Smooth muscle cell (in vitro differentiated cells): ENCODE measurements around the gene SORCS2. TPM values are rescaled to one million over a fixed set of nuclear protein-coding genes. Genes with fewer than 3 reads are reported as not detected.

Source experiments
- DNase-seq: peaks from one replicate; lab custom pipeline; 2025; ENCODE audit not compliant: unreplicated experiment; lab: John Stamatoyannopoulos, UW
- H2AFZ ChIP-seq: fragments of 200-600 bp; sonication (generic); 2 replicates; pipeline ENCODE4 v1.6.0; 2016; ENCODE audit warnings: antibody characterized with exemption, low read depth, mild to moderate bottlenecking
- H3F3A ChIP-seq: fragments of 200-600 bp; sonication (generic); 2 replicates; pipeline ENCODE4 v1.6.0; 2017; ENCODE audit warnings: antibody characterized with exemption, low read depth
- H3K27ac ChIP-seq: fragments of 200-600 bp; sonication (generic); 2 replicates; pipeline ENCODE4 v1.5.1; 2016; ENCODE audit warnings: low read depth, mild to moderate bottlenecking
- H3K27me3 ChIP-seq: fragments of 200-600 bp; sonication (generic); 2 replicates; pipeline ENCODE4 v1.6.1; 2016; ENCODE audit warnings: low read depth, mild to moderate bottlenecking
- H3K36me3 ChIP-seq: fragments of 200-600 bp; sonication (generic); 2 replicates; pipeline ENCODE4 v1.5.1; 2016; ENCODE audit warnings: low read depth
- H3K4me1 ChIP-seq: fragments of 200-600 bp; sonication (generic); 2 replicates; pipeline ENCODE4 v1.5.1; 2016; ENCODE audit warnings: low read depth
- H3K4me2 ChIP-seq: fragments of 200-600 bp; sonication (generic); 2 replicates; pipeline ENCODE4 v1.6.0; 2016; ENCODE audit warnings: mild to moderate bottlenecking
- H3K4me3 ChIP-seq: fragments of 200-600 bp; sonication (generic); 2 replicates; pipeline ENCODE4 v1.5.1; 2016; ENCODE audit warnings: mild to moderate bottlenecking
- H3K79me2 ChIP-seq: fragments of 200-600 bp; sonication (generic); 2 replicates; pipeline ENCODE4 v1.6.0; 2016; ENCODE audit warnings: low read depth, mild to moderate bottlenecking
- H3K9ac ChIP-seq: fragments of 200-600 bp; sonication (generic); 2 replicates; pipeline ENCODE4 v1.6.0; 2016; ENCODE audit warnings: low read depth
- H3K9me3 ChIP-seq: fragments of 200-600 bp; sonication (generic); replicated peaks from 2 replicates; pipeline ENCODE4 v1.5.1; 2016; ENCODE audit warnings: low read depth
- H4K20me1 ChIP-seq: fragments of 200-600 bp; sonication (generic); 2 replicates; pipeline ENCODE4 v1.6.0; 2016; ENCODE audit warnings: low read depth
- CTCF ChIP-seq: fragments of 200-600 bp; sonication (generic); IDR thresholded peaks from 2 replicates; pipeline ENCODE4 v1.5.1; 2017; ENCODE audit warnings: borderline replicate concordance, mild to moderate bottlenecking, antibody characterized with exemption; ENCODE audit not compliant: insufficient read depth, poor library complexity, severe bottlenecking
- WGBS: methylation state at CpG from one replicate; pipeline ENCODE4 v1.1.7; 2016; ENCODE audit warnings: low lambda C conversion rate; 5-methylcytosine and 5-hydroxymethylcytosine counted together
- polyA plus RNA-seq: library from polyadenylated mRNA; unstranded; fragments of >200 nt; fragmentation: Nextera tagmentation; extraction: Ambion mirVana; gene quantifications from 2 replicates; pipeline ENCODE4 v1.2.1, GENCODE V29; 2016
- total RNA-seq: library from RNA; depleted of rRNA; stranded (reverse); fragments of >200 nt; gene quantifications from 2 replicates; pipeline ENCODE4 v1.2.3, GENCODE V29; 2014

SORCS2 gene
- total and polyA plus RNA-seq, 2 experiments from 2014 or later, result 5.2 to 9.3 TPM

GRCh38 chr4:7660176-7661039 is 468.1 kb downstream of the SORCS2 start:
- Histone ChIP-seq H3K4me3 (no peak overlapping the region), H3K27me3 (no peaks in the 10 kb centered on the region), H4K20me1 (no peaks in the 10 kb centered on the region), H3K79me2 (no peaks in the 10 kb centered on the region), H3F3A (no peaks in the 10 kb centered on the region), H3K36me3 (no peaks in the 10 kb centered on the region), H3K4me1 (no peaks in the 10 kb centered on the region), H2AFZ (no peak overlapping the region), H3K4me2 (no peak overlapping the region), H3K9ac (no peak overlapping the region), H3K9me3 (no peaks in the 10 kb centered on the region), H3K27ac (no peak overlapping the region)
- TF ChIP-seq CTCF, result no peak
- whole genome bisulfite sequencing, result 86% methylated on average over 14 of the region's 14 CpGs
- DNase-seq, result no peak

- no peak overlapping the region for H3K4me3 ChIP-seq
- no peaks in the 10 kb centered on the region for H3K36me3 ChIP-seq
- H3K4me2 ChIP-seq, result no peak overlapping the region
- TF ChIP-seq CTCF, result no peak
- DNase-seq, result no peak
- no peak overlapping the region for H3K9ac ChIP-seq
- no peaks in the 10 kb centered on the region for H3K9me3 ChIP-seq
- no peaks in the 10 kb centered on the region for H3K4me1 ChIP-seq
- no peaks in the 10 kb centered on the region for H3K79me2 ChIP-seq
- H3K27ac ChIP-seq, result no peak overlapping the region
- H3K27me3 ChIP-seq, result no peaks in the 10 kb centered on the region
- 90% methylated on average over 23 of the region's 23 CpGs for WGBS
- H3F3A ChIP-seq, result no peaks in the 10 kb centered on the region
- no peak overlapping the region for H2AFZ ChIP-seq
- H4K20me1 ChIP-seq, result no peaks in the 10 kb centered on the region
Observed at GRCh38 chr4:7661066-7661748, 468.9 kb downstream of the SORCS2 start.

GRCh38 chr4:7661846-7662506 is 469.6 kb downstream of the SORCS2 start:
- no peaks in the 10 kb centered on the region for H4K20me1 ChIP-seq
- no peak overlapping the region for H2AFZ ChIP-seq
- TF ChIP-seq CTCF, result no peak

More at GRCh38 chr4:7661846-7662506, 469.6 kb downstream of the SORCS2 start:
- Histone ChIP-seq H3F3A (no peaks in the 10 kb centered on the region), H3K4me3 (no peak overlapping the region), H3K79me2 (no peaks in the 10 kb centered on the region), H3K27me3 (no peaks in the 10 kb centered on the region), H3K36me3 (no peaks in the 10 kb centered on the region), H3K4me1 (no peaks in the 10 kb centered on the region), H3K9ac (no peak overlapping the region), H3K27ac (no peak overlapping the region), H3K4me2 (no peak overlapping the region), H3K9me3 (no peaks in the 10 kb centered on the region)
- 86% methylated on average over 13 of the region's 13 CpGs for WGBS
- DNase-seq, result no peak
